Measurements from ENCODE around the gene CCNL2. TPM values are rescaled to one million over a fixed set of nuclear protein-coding genes. Genes with fewer than 3 reads are reported as not detected.

Gene CCNL2
- total and polyA plus RNA-seq, 2 of the 13 experiments (the other 11 are each of a cell fraction or from before 2014, with no cell fraction given): 105 to 340 TPM

DNA sequence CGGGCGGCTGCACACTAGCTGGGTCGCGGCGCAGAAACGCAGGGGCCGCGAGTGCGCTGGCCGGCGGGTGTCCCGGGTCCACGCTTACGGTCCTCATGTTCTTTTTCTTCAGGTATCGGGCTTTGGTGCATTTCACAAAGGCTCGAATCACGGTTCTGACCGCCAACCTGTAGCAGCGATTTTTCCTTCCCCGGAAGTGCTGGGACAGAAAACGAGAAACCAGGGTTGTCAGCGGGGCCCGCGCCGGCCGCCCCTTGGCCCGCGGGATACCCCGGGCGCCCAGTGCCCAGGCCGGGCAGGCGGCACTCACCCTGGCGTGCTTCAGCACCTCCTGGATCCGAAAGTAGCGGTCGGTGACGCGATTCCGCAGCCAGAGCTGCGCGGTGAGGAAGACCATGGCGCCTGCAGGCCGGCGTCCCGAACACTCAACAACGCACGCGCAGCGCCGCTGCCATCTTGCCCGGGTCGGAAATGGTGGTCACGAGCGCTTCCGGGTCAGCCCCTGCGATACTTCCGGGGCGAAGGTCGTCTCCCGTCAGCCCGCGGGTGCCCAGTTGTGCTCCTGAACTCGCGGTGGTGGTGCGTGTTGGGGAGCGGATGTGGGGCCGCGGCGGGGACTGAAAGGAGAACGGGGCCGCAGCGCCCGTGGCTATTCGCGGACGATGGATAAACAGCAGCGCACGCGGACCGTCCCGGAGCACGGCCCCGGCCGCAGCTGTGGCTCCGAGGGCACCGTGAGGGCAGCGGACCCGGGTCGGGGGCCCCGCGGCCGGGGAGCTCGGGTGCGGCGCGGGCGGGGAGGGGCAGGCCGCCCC is 7.9 kb upstream of the CCNL2 start, which contains the start of gene MRPL20 (continued):
- TF ChIP-seq PBX3 (CRISPR knock-in tag; IDR thresholded peaks at IDR 0.05; ENCODE audit: borderline replicate concordance) (no peak), ZNF709 (CRISPR knock-in tag; IDR thresholded peaks at IDR 0.05) (peak; percentile 78), PCBP2 (optimal IDR thresholded peaks at IDR 0.05; ENCODE audit: low read depth, low read length, poor library complexity, severe bottlenecking) (no peak), NFIB (CRISPR knock-in tag; IDR thresholded peaks at IDR 0.05; ENCODE audit: borderline replicate concordance) (no peak), TBX2 (CRISPR knock-in tag; IDR thresholded peaks at IDR 0.05; ENCODE audit: borderline replicate concordance) (peak; percentile 86), PHF21A (CRISPR knock-in tag; IDR thresholded peaks at IDR 0.05) (peak; percentile 67), BHLHE40 (IDR thresholded peaks at IDR 0.05; ENCODE audit: low read length) (no peak), ZNF773 (CRISPR knock-in tag; IDR thresholded peaks at IDR 0.05; ENCODE audit: borderline replicate concordance) (no peak; the same call in 1 of the 2 replicates), ZNF343 (CRISPR knock-in tag; IDR thresholded peaks at IDR 0.05) (peak; percentile 71), TCF7L2 (IDR thresholded peaks at IDR 0.05; ENCODE audit: low read depth, low read length) (no peak), MLX (CRISPR knock-in tag; IDR thresholded peaks at IDR 0.05) (peak; percentile 63; the same call in 1 of the 2 replicates), ZBTB7A (CRISPR knock-in tag; IDR thresholded peaks at IDR 0.05) (no peak), CAMTA2 (CRISPR knock-in tag; IDR thresholded peaks at IDR 0.05; ENCODE audit: borderline replicate concordance) (peak; percentile 84; the same call in 1 of the 2 replicates), NBN (conservative IDR thresholded peaks at IDR 0.05) (no peak), ZNF660 (CRISPR knock-in tag; IDR thresholded peaks at IDR 0.05; ENCODE audit: borderline replicate concordance, low read depth) (no peak), HMG20A (CRISPR knock-in tag; IDR thresholded peaks at IDR 0.05; ENCODE audit: borderline replicate concordance) (no peak), ARHGAP35 (CRISPR knock-in tag; IDR thresholded peaks at IDR 0.05; ENCODE audit: borderline replicate concordance) (peak; percentile 65; the same call in 1 of the 2 replicates), YEATS2 (CRISPR knock-in tag; IDR thresholded peaks at IDR 0.05; ENCODE audit: borderline replicate concordance) (peak; percentile 95), ZNF670 (CRISPR knock-in tag; IDR thresholded peaks at IDR 0.05; ENCODE audit: borderline replicate concordance) (peak; percentile 95), MZF1 (CRISPR knock-in tag; IDR thresholded peaks at IDR 0.05; ENCODE audit: borderline replicate concordance) (no peak), MATR3 (CRISPR knock-in tag; IDR thresholded peaks at IDR 0.05) (no peak), RARG (CRISPR knock-in tag; IDR thresholded peaks at IDR 0.05; ENCODE audit: low read depth) (no peak), ZNF354B (CRISPR knock-in tag; IDR thresholded peaks at IDR 0.05) (no peak; the same call in 1 of the 2 replicates), ZNF276 (CRISPR knock-in tag; IDR thresholded peaks at IDR 0.05; ENCODE audit: low read depth) (peak; percentile 45; the same call in 1 of the 2 replicates)
- TF ChIP-seq, protein P1, sequence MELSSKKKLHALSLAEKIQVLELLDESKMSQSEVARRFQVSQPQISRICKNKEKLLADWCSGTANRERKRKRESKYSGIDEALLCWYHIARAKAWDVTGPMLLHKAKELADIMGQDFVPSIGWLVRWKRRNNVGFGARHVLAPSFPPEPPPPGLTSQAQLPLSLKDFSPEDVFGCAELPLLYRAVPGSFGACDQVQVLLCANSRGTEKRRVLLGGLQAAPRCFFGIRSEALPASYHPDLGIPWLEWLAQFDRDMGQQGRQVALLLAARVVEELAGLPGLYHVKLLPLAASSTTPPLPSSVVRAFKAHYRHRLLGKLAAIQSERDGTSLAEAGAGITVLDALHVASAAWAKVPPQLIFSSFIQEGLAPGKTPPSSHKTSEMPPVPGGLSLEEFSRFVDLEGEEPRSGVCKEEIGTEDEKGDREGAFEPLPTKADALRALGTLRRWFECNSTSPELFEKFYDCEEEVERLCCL (CRISPR knock-in tag; IDR thresholded peaks at IDR 0.05; ENCODE audit: borderline replicate concordance): no peak
